Spinal cord (tissue), 10 donors: Measurements from ENCODE around the gene ZBTB2. TPM values are rescaled to one million over a fixed set of nuclear protein-coding genes. Genes with fewer than 3 reads are reported as not detected.
"Not testable (repeated sequence)": the region's sequence is repeated elsewhere in the genome, so short reads cannot be mapped to it uniquely, and the experiment has no call there.

ENCODE experiments used
- DNase-seq, 6 donors: peaks; one replicate each; pipeline versions ENCODE4 v3.0.0 to v3.0.0-alpha.2; 2013 to 2015; ENCODE audit warnings: low spot score in 6 of 6, low read depth in 4 of 6
- H3K27ac ChIP-seq: one replicate; pipeline ENCODE4 v1.5.1; 2013; ENCODE audit warnings: low read depth, low read length, control low read depth
- H3K27me3 ChIP-seq: one replicate; pipeline ENCODE4 v1.6.1; 2013; ENCODE audit warnings: low read length; ENCODE audit not compliant: control insufficient read depth, insufficient read depth
- H3K36me3 ChIP-seq: one replicate; pipeline ENCODE4 v1.6.1; 2013; ENCODE audit warnings: low read length; ENCODE audit not compliant: control insufficient read depth, insufficient read depth
- H3K4me1 ChIP-seq: one replicate; pipeline ENCODE4 v1.6.1; 2013; ENCODE audit warnings: low read length; ENCODE audit not compliant: control insufficient read depth, insufficient read depth
- H3K4me3 ChIP-seq: one replicate; pipeline ENCODE4 v1.5.1; 2013; ENCODE audit warnings: low read depth, low read length, control low read depth
- H3K9me3 ChIP-seq: one replicate; pipeline ENCODE4 v1.6.1; 2013; ENCODE audit warnings: low read length; ENCODE audit not compliant: control insufficient read depth, insufficient read depth
- WGBS: methylation state at CpG from one replicate; pipeline ENCODE4 v1.1.5; 2013; ENCODE audit warnings: missing lambda C conversion rate; ENCODE audit not compliant: insufficient coverage; 5-methylcytosine and 5-hydroxymethylcytosine counted together
- polyA plus RNA-seq, 2 donors: library from polyadenylated mRNA; unstranded; fragments of 120-200 nt; gene quantifications; one replicate each; pipeline ENCODE4 v1.2.1, GENCODE V29; 2013; ENCODE audit not compliant: insufficient read length in 2 of 2
- total RNA-seq, 2 donors: library from RNA; depleted of rRNA in 1 of 2; stranded (reverse); fragments of 120-200 nt in 1 of 2; fragments of >200 nt in 1 of 2; gene quantifications; one replicate each; pipeline versions ENCODE4 v1.2.3 to v1.2.4, GENCODE V29; 2013 to 2014
- donor health status: healthy.

Gene ZBTB2
- total and polyA plus RNA-seq, 4 donors, result 8.9 to 13.9 (median 11.1) TPM

DNA sequence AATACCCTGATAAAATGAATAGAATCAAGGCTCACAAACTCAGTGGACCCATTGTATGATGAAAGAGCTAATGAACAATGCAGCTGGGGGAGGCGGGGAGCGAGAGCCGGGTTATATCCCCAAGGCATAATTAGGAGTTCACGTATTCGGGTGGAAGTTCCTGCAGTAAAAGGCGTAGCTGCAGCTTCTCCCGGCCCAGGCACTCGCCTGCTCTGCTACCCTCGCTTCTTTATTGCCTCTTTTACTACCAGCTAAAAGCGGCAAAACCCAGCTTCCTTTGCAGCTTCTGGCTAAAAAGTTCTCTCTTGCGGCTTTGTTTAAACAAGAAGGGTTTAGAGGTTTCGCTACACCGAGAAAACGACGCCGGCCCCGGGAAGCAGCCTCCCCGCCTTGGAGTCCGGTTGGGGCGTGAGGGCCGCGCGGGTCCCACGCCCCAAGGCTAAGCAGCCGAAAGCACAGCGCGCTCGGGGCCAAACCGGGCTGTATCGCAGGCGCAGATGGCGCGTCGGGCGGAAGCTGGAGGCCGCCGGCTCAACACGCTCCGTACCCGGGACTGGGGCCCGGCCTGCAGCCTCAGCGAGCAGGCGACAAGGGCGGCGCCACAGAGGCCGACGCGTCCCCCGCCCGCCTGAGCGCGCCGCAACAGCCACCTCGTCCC is 1.6 kb downstream of the ZBTB2 start:
- peak overlapping the region; percentile 69 for H3K4me3 ChIP-seq
- no peaks in the 10 kb centered on the region for H3K9me3 ChIP-seq
- WGBS, result under 1% methylated on average over 43 of the region's 54 CpGs
- H3K27me3 ChIP-seq, result no peaks in the 10 kb centered on the region
- H3K36me3 ChIP-seq, result no peaks in the 10 kb centered on the region
- peak in 3 of 6 donors; percentile 39 to 91 (median 58) for DNase-seq
- H3K4me1 ChIP-seq, result peaks cover 11% of the 10 kb centered on the region
- peak overlapping the region; percentile 98 for H3K27ac ChIP-seq

DNA sequence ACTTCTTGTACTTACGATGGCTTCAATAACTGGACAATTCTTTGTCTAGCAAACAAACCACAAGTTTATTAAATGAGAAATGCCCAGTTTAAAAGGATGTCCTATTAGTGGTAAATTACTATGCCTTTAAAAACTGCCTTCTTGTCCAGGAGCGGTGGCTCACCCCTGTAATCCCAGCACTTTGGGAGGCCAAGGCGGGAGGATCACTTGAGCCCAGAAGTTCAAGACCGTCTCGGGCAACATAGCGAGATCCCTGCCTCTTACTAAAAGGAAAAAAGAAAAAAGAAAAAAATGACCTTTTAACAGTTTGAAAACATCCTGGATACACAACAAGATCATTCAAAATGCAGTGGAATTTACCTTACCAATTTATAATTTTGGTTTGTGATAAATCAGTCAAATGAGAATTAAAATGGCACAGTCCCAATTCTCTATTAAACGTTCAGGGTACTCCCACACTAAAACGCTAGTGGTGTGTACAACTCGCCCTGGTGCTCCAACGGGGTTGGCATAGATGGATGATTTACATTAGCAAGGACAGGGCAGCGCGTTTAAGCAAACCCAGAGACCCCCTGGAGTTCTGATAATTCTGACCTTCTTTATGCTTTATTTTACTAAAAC is 2.3 kb downstream of the ZBTB2 start:
- DNase-seq, result no peak
- Histone ChIP-seq H3K36me3 (no peaks in the 10 kb centered on the region), H3K4me1 (peaks cover 11% of the 10 kb centered on the region), H3K27ac (peak overlapping the region; percentile 98), H3K27me3 (no peaks in the 10 kb centered on the region), H3K9me3 (no peaks in the 10 kb centered on the region), H3K4me3 (peak overlapping the region; percentile 69)
- no CpG with 5 or more reads among the region's 12 CpGs for WGBS

DNA sequence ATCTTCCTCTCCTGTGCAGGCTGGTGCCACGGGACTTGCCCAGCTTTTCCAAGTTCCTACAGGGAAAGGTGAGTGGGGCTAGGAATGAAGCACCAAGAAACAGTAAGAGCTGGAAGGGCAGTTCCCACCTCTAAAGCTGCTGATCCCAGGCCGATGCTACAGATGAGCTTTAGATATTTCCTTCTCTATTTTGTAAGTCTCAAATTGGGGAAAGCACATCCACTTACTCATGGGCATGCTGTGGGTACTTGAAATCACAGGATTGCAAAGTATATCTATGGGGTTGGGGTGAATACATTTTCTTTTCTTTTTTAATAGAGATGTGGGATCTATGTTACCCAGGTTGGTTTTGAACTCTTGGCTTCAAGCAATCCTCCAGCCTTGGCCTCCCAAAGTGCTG is 3.1 kb downstream of the ZBTB2 start:
- H3K4me3 ChIP-seq, result no peak overlapping the region
- no peaks in the 10 kb centered on the region for H3K36me3 ChIP-seq
- no peaks in the 10 kb centered on the region for H3K27me3 ChIP-seq
- H3K4me1 ChIP-seq, result peaks cover 7% of the 10 kb centered on the region
- no peak for DNase-seq
- WGBS, result 60% methylated on average over 1 of the region's 2 CpGs
- no peaks in the 10 kb centered on the region for H3K9me3 ChIP-seq
- no peak overlapping the region for H3K27ac ChIP-seq

- H3K36me3 ChIP-seq, result no peaks in the 10 kb centered on the region
- no peak overlapping the region for H3K27ac ChIP-seq
- H3K4me3 ChIP-seq, result no peak overlapping the region
- H3K4me1 ChIP-seq, result peaks cover 7% of the 10 kb centered on the region
- H3K27me3 ChIP-seq, result no peaks in the 10 kb centered on the region
- DNase-seq, result no peak
- 72% methylated on average over 5 of the region's 11 CpGs for WGBS
- no peaks in the 10 kb centered on the region for H3K9me3 ChIP-seq
Observed at GRCh38 chr6:151387175-151387970, 4.0 kb downstream of the ZBTB2 start.

- H3K27ac ChIP-seq, result no peak overlapping the region
- no CpG with 5 or more reads among the region's 1 CpG for WGBS
- DNase-seq, result no peak
Observed at GRCh38 chr6:151385177-151385576, 6.2 kb downstream of the ZBTB2 start.

GRCh38 chr6:151384151-151384550 is 7.2 kb downstream of the ZBTB2 start:
- peaks cover 9% of the 10 kb centered on the region for H3K4me1 ChIP-seq
- WGBS, result 91% methylated on average over 4 of the region's 5 CpGs
- H3K9me3 ChIP-seq, result no peaks in the 10 kb centered on the region
- H3K27ac ChIP-seq, result no peak overlapping the region
- no peak overlapping the region for H3K4me3 ChIP-seq
- no peaks in the 10 kb centered on the region for H3K36me3 ChIP-seq
- no peak for DNase-seq
- no peaks in the 10 kb centered on the region for H3K27me3 ChIP-seq

More at GRCh38 chr6:151385177-151385576, 6.2 kb downstream of the ZBTB2 start:
- no peaks in the 10 kb centered on the region for H3K27me3 ChIP-seq
- no peaks in the 10 kb centered on the region for H3K9me3 ChIP-seq
- H3K36me3 ChIP-seq, result no peaks in the 10 kb centered on the region
- H3K4me3 ChIP-seq, result no peak overlapping the region
- H3K4me1 ChIP-seq, result peaks cover 9% of the 10 kb centered on the region

DNA sequence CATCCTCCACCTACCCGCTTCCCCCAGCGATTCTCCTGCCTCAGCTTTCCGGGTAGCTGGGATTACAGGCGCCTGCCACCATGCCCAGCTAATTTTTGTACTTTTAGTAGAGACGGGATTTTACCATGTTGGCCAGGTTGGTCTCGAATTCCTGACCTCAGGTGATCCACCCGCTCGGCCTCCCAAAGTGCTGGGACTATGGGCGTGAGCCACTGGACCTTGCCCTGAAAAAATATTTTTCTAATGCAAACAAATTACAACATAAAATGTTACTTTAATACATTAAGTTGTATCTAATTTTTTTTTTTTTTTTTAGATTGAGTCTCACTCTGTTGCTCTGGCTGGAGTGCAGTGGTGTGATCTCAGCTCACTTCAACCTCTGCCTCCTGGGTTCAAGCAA is 8.7 kb downstream of the ZBTB2 start:
- not testable (repeated sequence) for H3K4me3 ChIP-seq, H3K36me3 ChIP-seq
- 100% methylated on average over 3 of the region's 9 CpGs for WGBS

GRCh38 chr6:151381722-151382121 is 9.6 kb downstream of the ZBTB2 start:
- no peaks in the 10 kb centered on the region for H3K27me3 ChIP-seq
- no peaks in the 10 kb centered on the region for H3K36me3 ChIP-seq
- no peaks in the 10 kb centered on the region for H3K9me3 ChIP-seq
- H3K27ac ChIP-seq, result no peak overlapping the region
- 77% methylated on average over 3 of the region's 4 CpGs for WGBS
- H3K4me3 ChIP-seq, result no peak overlapping the region
- H3K4me1 ChIP-seq, result peaks cover 5% of the 10 kb centered on the region
- no peak for DNase-seq

More for the DNA sequence above, 8.7 kb downstream of the ZBTB2 start:
- H3K27ac ChIP-seq, H3K27me3 ChIP-seq, DNase-seq, H3K9me3 ChIP-seq, H3K4me1 ChIP-seq: not testable (repeated sequence)

DNA sequence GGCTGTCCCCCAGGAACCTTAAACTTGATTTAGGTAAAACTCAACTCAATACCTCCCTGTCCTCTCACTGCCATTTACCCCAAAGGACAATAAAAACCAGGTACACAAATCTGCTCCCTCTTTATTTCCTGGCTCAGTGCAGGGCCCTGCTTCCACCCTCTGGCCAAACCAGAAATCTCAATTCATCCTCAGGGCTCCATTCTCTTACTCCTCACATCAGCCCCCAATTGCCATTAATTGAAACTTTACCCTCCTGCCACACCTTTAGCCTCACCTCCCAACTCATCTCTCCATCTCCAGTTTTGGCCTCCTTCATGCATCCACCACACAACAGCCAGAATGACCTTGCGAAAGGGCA is 10.5 kb downstream of the ZBTB2 start:
- no peak overlapping the region for H3K27ac ChIP-seq
- no peak overlapping the region for H3K4me3 ChIP-seq

More for the DNA sequence above, 10.5 kb downstream of the ZBTB2 start:
- DNase-seq, result no peak
- Histone ChIP-seq H3K36me3 (no peaks in the 10 kb centered on the region), H3K4me1 (peaks cover 5% of the 10 kb centered on the region), H3K27me3 (no peaks in the 10 kb centered on the region), H3K9me3 (no peaks in the 10 kb centered on the region)
- 100% methylated on average over 1 of the region's 1 CpG for WGBS
